Ovary (tissue), 9 donors: ENCODE measurements around the gene EYA3. TPM values are rescaled to one million over a fixed set of nuclear protein-coding genes. Genes with fewer than 3 reads are reported as not detected.

Experiments used
- DNase-seq, 5 donors: peaks; one replicate each; pipeline ENCODE4 v3.0.0-alpha.2; 2019 to 2020
- H3K27ac ChIP-seq, 2 donors: fragments of 200-600 bp; one replicate each; pipeline versions ENCODE4 v1.5.1 to v1.8.0; 2019 to 2022
- H3K27me3 ChIP-seq: fragments of 200-600 bp; one replicate; pipeline ENCODE4 v1.8.0; 2022
- H3K36me3 ChIP-seq: fragments of 200-600 bp; sonication (generic); one replicate; pipeline ENCODE4 v1.5.1; 2019
- H3K4me1 ChIP-seq: one replicate; pipeline ENCODE4 v1.8.1; 2013; ENCODE audit warnings: mild to moderate bottlenecking, moderate library complexity; ENCODE audit not compliant: insufficient read depth
- H3K4me3 ChIP-seq: fragments of 200-600 bp; sonication (generic); one replicate; pipeline ENCODE4 v1.5.1; 2017
- H3K9me3 ChIP-seq, 2 donors: fragments of 200-600 bp in 1 of 2; sonication (generic) in 1 of 2; one replicate each; pipeline versions ENCODE4 v1.5.1 to v1.8.1; 2013 to 2019; ENCODE audit warnings: mild to moderate bottlenecking in 1 of 2, moderate library complexity in 1 of 2
- CTCF ChIP-seq, 3 donors: fragments of 450-650 bp in 2 of 3; fragments of 200-600 bp in 1 of 3; IDR thresholded peaks; one replicate each; pipeline versions ENCODE4 v1.5.1 to v1.8.0; 2016 to 2022; ENCODE audit warnings: antibody characterized with exemption in 3 of 3, mild to moderate bottlenecking in 1 of 3
- EP300 ChIP-seq: sonication (generic); formaldehyde crosslinking; IDR thresholded peaks from one replicate; pipeline ENCODE4 v1.6.1; 2017; ENCODE audit warnings: antibody characterized with exemption
- POLR2A ChIP-seq: fragments of 450-650 bp; IDR thresholded peaks from one replicate; pipeline ENCODE4 v1.6.1; 2017; ENCODE audit warnings: antibody characterized with exemption, mild to moderate bottlenecking, moderate library complexity
- WGBS, 3 donors: extraction: QIAGEN DNeasy Blood & Tissue Kit in 1 of 3; methylation state at CpG; one replicate each; pipeline versions ENCODE4 v1.1.5 to v1.1.7; 2013 to 2017; 5-methylcytosine and 5-hydroxymethylcytosine counted together
- intact Hi-C, 4 donors: fragments of 100-400 bp; cut with DNase I; formaldehyde crosslinking; loops; one replicate each; pipeline versions ENCODE4 v1.11.0 to v1.15.1; 2022 to 2023
- polyA plus RNA-seq, 2 donors: library from polyadenylated mRNA; stranded (reverse); fragments of 200-250 nt in 1 of 2; fragments of 350-450 nt in 1 of 2; fragmentation: Illumina TruSeq in 1 of 2; extraction: RNeasy Lipid Tissue Mini Kit (QIAGEN cat#74804) in 1 of 2; gene quantifications; one replicate each; pipeline ENCODE4 v1.2.3, GENCODE V29; 2013 to 2014
- total RNA-seq, 7 donors: library from RNA; depleted of rRNA in 2 of 7; stranded (reverse); fragments of >200 nt in 2 of 7; fragmentation: NEBNext Ultra II Directional in 3 of 7; extraction: Animal tissue kit (Norgen Biotek cat#: 25700) in 3 of 7; gene quantifications; one replicate each; pipeline versions ENCODE4 v1.1.0 to v1.2.4, GENCODE V29; 2016 to 2023
- donor health status: DM: no; HTN: no; CAD: no; lungs with moderate emphysema.
- donor health status: DM: no; HTN: no; CAD: no.
- donor health status: Bipolar disorder and iron deficiency.
- donor health status: DM: yes; HTN: yes; CAD: no.
- donor health status: DM: no; HTN: no; CAD: no.
- donor health status: DM: yes; HTN: yes; CAD: no.

The EYA3 gene
- total and polyA plus RNA-seq, 9 donors, result 5.4 to 25.7 (median 14.6) TPM

- no peaks in the 10 kb centered on the region for H3K27me3 ChIP-seq
- intact Hi-C loops, result no loop called here
- TF ChIP-seq CTCF (IDR thresholded peaks at IDR 0.05) (no peak), POLR2A (no peak), EP300 (no peak)
- H3K27ac ChIP-seq, result no peak overlapping the region
- H3K4me1 ChIP-seq, result no peaks in the 10 kb centered on the region
- no peaks in the 10 kb centered on the region for H3K36me3 ChIP-seq
- no peak overlapping the region for H3K4me3 ChIP-seq
- DNase-seq, result no peak
- WGBS, 3 donors, result 21 to 28% (median 23%) methylated on average over 4 of the region's 4 CpGs
- no peaks in the 10 kb centered on the region for H3K9me3 ChIP-seq
Observed at GRCh38 chr1:28123461-28123961, 35.1 kb upstream of the EYA3 start.

- Histone ChIP-seq H3K4me1 (no peaks in the 10 kb centered on the region), H3K27ac (no peak overlapping the region)
- WGBS, 3 donors, result 40 to 57% (median 49%) methylated on average over 3 of the region's 3 CpGs
Observed at GRCh38 chr1:28122183-28122582, 33.8 kb upstream of the EYA3 start.

GRCh38 chr1:28119556-28119955 is 31.1 kb upstream of the EYA3 start:
- TF ChIP-seq POLR2A (no peak), EP300 (no peak), CTCF (IDR thresholded peaks at IDR 0.05) (no peak)
- intact Hi-C loops, result no loop called here
- Histone ChIP-seq H3K9me3 (no peaks in the 10 kb centered on the region), H3K4me3 (no peak overlapping the region), H3K36me3 (no peaks in the 10 kb centered on the region), H3K27me3 (no peaks in the 10 kb centered on the region), H3K27ac (no peak overlapping the region), H3K4me1 (no peaks in the 10 kb centered on the region)
- DNase-seq, result no peak
- 90 to 92% (median 91%) methylated on average over 8 of the region's 8 CpGs for WGBS, 3 donors

More at GRCh38 chr1:28122183-28122582, 33.8 kb upstream of the EYA3 start:
- H3K36me3 ChIP-seq, result no peaks in the 10 kb centered on the region
- intact Hi-C loops, result no loop called here
- H3K4me3 ChIP-seq, result no peak overlapping the region
- DNase-seq, result no peak
- H3K27me3 ChIP-seq, result no peaks in the 10 kb centered on the region
- no peaks in the 10 kb centered on the region for H3K9me3 ChIP-seq
- TF ChIP-seq POLR2A (no peak), EP300 (no peak), CTCF (IDR thresholded peaks at IDR 0.05) (no peak)

- TF ChIP-seq EP300 (no peak), POLR2A (no peak), CTCF (IDR thresholded peaks at IDR 0.05) (no peak)
- Histone ChIP-seq H3K36me3 (no peaks in the 10 kb centered on the region), H3K4me1 (no peaks in the 10 kb centered on the region), H3K9me3 (no peaks in the 10 kb centered on the region), H3K27ac (no peak overlapping the region), H3K4me3 (no peak overlapping the region), H3K27me3 (no peaks in the 10 kb centered on the region)
- 75 to 86% (median 75%) methylated on average over 5 of the region's 5 CpGs for WGBS, 3 donors
- intact Hi-C loops, result no loop called here
- DNase-seq, result no peak
Observed at GRCh38 chr1:28118640-28119307, 30.4 kb upstream of the EYA3 start.
